ENCODE results near the gene HIRA. TPM values are rescaled to one million over a fixed set of nuclear protein-coding genes. Genes with fewer than 3 reads are reported as not detected.

HIRA gene
- total and polyA plus RNA-seq, 8 donors = 18.4 to 30.6 (median 25.2) TPM

DNA sequence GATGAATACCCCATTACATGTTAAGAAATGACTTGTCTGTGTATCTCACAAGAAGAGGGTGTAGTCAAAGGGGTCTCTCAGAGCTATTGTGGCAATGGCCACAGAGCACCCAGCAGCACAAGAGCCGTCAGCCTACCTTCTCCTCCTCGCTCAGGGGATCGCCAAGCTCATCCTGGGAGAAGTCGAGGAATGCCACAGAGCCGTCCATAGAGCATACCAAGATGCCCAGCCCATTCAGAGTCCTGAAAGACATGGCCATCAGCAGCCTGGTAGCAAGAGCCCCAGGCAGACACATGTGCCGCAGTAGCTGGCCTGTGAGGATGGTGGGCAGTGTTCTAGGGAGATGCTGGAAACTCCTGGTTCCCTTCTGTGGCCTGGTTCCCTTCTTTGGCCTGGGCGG lies 44.0 kb downstream of the HIRA start:
- ATAC-seq (no peak), DNase-seq (no peak)
- Histone ChIP-seq H3K27me3 (no peaks in the 10 kb centered on the region), H3K27ac (no peak overlapping the region), H3K4me3 (no peak overlapping the region), H3K4me1 (no peaks in the 10 kb centered on the region), H3K36me3 (peaks cover 0 to 100% of the 10 kb centered on the region in 2 donors), H3K9me3 (no peaks in the 10 kb centered on the region)
- TF ChIP-seq, protein P1, sequence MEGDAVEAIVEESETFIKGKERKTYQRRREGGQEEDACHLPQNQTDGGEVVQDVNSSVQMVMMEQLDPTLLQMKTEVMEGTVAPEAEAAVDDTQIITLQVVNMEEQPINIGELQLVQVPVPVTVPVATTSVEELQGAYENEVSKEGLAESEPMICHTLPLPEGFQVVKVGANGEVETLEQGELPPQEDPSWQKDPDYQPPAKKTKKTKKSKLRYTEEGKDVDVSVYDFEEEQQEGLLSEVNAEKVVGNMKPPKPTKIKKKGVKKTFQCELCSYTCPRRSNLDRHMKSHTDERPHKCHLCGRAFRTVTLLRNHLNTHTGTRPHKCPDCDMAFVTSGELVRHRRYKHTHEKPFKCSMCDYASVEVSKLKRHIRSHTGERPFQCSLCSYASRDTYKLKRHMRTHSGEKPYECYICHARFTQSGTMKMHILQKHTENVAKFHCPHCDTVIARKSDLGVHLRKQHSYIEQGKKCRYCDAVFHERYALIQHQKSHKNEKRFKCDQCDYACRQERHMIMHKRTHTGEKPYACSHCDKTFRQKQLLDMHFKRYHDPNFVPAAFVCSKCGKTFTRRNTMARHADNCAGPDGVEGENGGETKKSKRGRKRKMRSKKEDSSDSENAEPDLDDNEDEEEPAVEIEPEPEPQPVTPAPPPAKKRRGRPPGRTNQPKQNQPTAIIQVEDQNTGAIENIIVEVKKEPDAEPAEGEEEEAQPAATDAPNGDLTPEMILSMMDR (IDR thresholded peaks at IDR 0.05) = no peak
- intact Hi-C loops (cut with DNase I) = no loop called here

DNA sequence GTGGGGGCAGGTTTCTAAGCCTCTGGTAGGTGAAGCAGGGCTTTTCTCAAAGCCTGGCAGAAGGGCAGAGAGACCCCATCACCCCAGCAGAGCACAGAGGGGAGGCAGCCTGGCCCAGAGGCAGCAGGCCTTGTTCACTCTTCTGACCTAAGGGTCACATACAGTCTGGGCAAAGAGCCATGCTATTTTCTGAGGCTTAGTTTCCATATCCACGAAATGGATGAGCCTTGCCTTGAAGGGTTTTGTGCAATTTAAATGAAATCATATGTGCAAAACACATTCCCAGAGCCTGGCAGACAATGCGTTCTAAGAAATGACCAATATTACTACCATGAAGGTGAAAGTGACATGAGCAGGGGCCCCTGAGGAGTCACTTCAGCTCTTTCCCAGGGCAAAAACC lies 44.5 kb downstream of the HIRA start:
- peaks cover 0 to 100% of the 10 kb centered on the region in 2 donors for H3K36me3 ChIP-seq
- ATAC-seq (no peak), DNase-seq (no peak)
- TF ChIP-seq, protein P1 (IDR thresholded peaks at IDR 0.05) = no peak
- no peak overlapping the region for H3K27ac ChIP-seq
- no peaks in the 10 kb centered on the region for H3K4me1 ChIP-seq
- H3K27me3 ChIP-seq = no peaks in the 10 kb centered on the region
- H3K4me3 ChIP-seq = no peak overlapping the region
- no peaks in the 10 kb centered on the region for H3K9me3 ChIP-seq
- intact Hi-C loops (cut with DNase I) = no loop called here

DNA sequence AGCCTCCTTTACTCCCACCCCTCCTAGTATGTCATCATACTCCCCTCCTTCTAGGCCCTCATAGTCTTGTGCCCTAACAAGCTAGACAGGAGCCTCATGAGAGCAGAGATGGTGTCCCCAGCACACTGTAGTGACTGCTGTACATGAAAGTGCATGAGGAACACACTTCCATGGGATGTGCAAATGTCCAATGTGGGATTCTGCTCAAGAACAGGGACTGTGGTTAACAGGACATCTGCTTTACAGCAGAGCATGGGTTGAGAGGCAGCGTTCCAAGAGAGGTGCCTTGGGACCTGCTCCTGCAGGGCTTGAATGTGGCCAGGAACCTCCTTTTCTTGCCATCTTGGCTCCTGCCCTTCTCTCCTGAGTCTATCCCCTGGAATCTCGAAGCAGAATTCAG lies 45.3 kb downstream of the HIRA start:
- Histone ChIP-seq H3K36me3 (peaks cover 0 to 100% of the 10 kb centered on the region in 2 donors), H3K27ac (no peak overlapping the region), H3K9me3 (no peaks in the 10 kb centered on the region), H3K27me3 (no peaks in the 10 kb centered on the region), H3K4me3 (no peak overlapping the region), H3K4me1 (no peaks in the 10 kb centered on the region)
- DNase-seq = no peak
- ATAC-seq = no peak
- TF ChIP-seq, protein P1 (IDR thresholded peaks at IDR 0.05) = no peak
- intact Hi-C loops (cut with DNase I) = no loop called here

DNA sequence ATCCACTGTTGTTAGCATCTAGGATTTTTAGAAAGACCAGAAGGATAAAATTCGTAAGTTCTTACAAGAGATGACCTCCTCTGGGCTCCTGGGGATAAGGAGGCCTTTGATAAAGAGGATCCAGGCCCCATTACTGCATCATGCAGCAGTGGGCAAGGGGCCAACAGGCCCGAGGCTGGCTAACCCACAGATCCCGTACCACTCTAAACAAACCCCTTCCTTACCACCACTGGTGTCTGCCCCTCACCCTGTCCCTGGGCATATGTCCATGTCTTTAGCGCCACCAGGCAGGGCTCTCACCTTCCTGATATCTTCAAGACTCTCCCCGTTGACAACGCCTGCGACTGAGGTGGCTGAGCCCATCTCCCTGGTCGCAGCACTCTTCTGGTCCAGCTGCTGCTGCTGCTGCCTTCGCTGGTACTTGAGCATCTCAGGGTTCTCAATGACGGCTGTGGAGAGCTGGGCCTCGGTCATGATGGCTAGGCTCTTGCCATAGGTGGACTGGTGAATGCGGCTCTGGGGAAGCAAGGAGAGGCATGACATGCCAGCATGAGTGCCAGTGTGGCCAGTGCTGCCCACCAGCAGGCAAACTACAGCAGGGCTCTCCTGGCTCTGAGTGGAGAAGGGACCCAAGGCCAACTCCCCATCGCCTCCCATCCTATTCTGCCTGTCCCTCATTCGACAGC lies 46.2 kb downstream of the HIRA start:
- H3K36me3 ChIP-seq = peaks cover 0 to 100% of the 10 kb centered on the region in 2 donors
- H3K9me3 ChIP-seq = no peaks in the 10 kb centered on the region
- no peaks in the 10 kb centered on the region for H3K4me1 ChIP-seq
- no peak for DNase-seq
- no peak overlapping the region for H3K27ac ChIP-seq
- TF ChIP-seq, protein P1 (IDR thresholded peaks at IDR 0.05) = no peak
- H3K27me3 ChIP-seq = no peaks in the 10 kb centered on the region
- H3K4me3 ChIP-seq = no peak overlapping the region
- ATAC-seq = no peak
- intact Hi-C loops (cut with DNase I) = no loop called here

DNA sequence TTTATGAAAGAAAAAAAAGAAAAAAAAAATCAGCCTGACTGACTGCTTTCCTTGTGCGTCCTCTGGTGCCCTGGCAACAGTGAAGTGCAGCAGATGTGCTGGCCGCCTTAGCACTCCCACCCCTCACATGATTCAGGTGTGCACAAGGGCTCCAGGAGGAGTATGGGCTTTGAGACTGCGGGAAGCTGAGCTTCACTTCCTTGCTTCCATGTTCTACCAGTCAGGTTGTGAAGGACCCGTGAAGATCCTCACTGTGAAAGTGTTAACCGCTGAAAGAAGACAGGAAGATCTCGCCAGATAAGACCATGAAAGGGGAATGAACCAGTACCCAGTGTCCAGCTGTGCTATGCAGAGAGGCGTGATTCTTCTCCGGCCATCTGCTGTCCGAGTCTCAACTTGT lies 48.2 kb downstream of the HIRA start:
- ATAC-seq (no peak), DNase-seq (no peak)
- TF ChIP-seq, protein P1 (IDR thresholded peaks at IDR 0.05) = no peak
- Histone ChIP-seq H3K4me3 (no peak overlapping the region), H3K36me3 (peaks cover 0 to 99% of the 10 kb centered on the region in 2 donors), H3K4me1 (no peaks in the 10 kb centered on the region), H3K27me3 (no peaks in the 10 kb centered on the region), H3K9me3 (no peaks in the 10 kb centered on the region), H3K27ac (no peak overlapping the region)
- intact Hi-C loops (cut with DNase I) = no loop called here

All from left lung (tissue), 10 donors.